Calu3 (cell line): ENCODE measurements around the gene CDK5RAP2. TPM values are rescaled to one million over a fixed set of nuclear protein-coding genes. Genes with fewer than 3 reads are reported as not detected.

Source experiments
- BruUV-seq: library from RNA; stranded (reverse); fragments of 400-500 nt; replicated peaks from 2 replicates; lab custom pipeline; 2021; lab: Mats Ljungman, UMichigan
- CTCF ChIA-PET: fragments of 300-600 bp; sonication (Branson Sonifier 250); formaldehyde crosslinking; loops from one replicate; lab custom pipeline; 2022; ENCODE audit warnings: antibody characterized with exemption; lab: Charles Lee
- DNase-seq: peaks from one replicate; pipeline ENCODE4 v3.0.0; 2022
- H3K27ac Mint-ChIP-seq: one replicate; pipeline ENCODE4 v1.8.0; 2022; ENCODE audit warnings: mixed read lengths; ENCODE audit not compliant: unreplicated experiment
- H3K27me3 Mint-ChIP-seq: one replicate; pipeline ENCODE4 v1.8.0; 2022; ENCODE audit warnings: mixed read lengths; ENCODE audit not compliant: unreplicated experiment
- H3K36me3 Mint-ChIP-seq: one replicate; pipeline ENCODE4 v1.8.0; 2022; ENCODE audit warnings: mild to moderate bottlenecking, moderate library complexity, mixed read lengths; ENCODE audit not compliant: insufficient read depth, unreplicated experiment
- H3K4me1 Mint-ChIP-seq: one replicate; pipeline ENCODE4 v1.8.0; 2022; ENCODE audit warnings: mild to moderate bottlenecking, low read depth, mixed read lengths; ENCODE audit not compliant: unreplicated experiment
- H3K4me3 Mint-ChIP-seq: one replicate; pipeline ENCODE4 v1.8.0; 2022; ENCODE audit warnings: mild to moderate bottlenecking, low read depth, moderate library complexity, mixed read lengths; ENCODE audit not compliant: unreplicated experiment
- H3K9me3 Mint-ChIP-seq: one replicate; pipeline ENCODE4 v1.8.0; 2022; ENCODE audit warnings: low read depth, mixed read lengths; ENCODE audit not compliant: unreplicated experiment
- CTCF ChIP-seq: fragments of 200-600 bp; IDR thresholded peaks from one replicate; pipeline ENCODE4 v1.8.0; 2022; ENCODE audit warnings: antibody characterized with exemption; ENCODE audit not compliant: unreplicated experiment
- intact Hi-C: fragments of 100-400 bp; cut with micrococcal nuclease; formaldehyde crosslinking; loops from one replicate; pipeline ENCODE4 v1.10.0; 2022; ENCODE audit not compliant: unreplicated experiment
- total RNA-seq: library from RNA; stranded (reverse); gene quantifications from 2 replicates; pipeline ENCODE4 v1.2.3, GENCODE V29; 2022

CDK5RAP2 gene
- total RNA-seq, 1 experiment from 2014 or later: 40.7 TPM

GRCh38 chr9:120446671-120447070 is 133.3 kb downstream of the CDK5RAP2 start:
- H3K9me3 Mint-ChIP-seq: no peaks in the 10 kb centered on the region
- no peak overlapping the region for H3K4me3 Mint-ChIP-seq
- no peak overlapping the region for H3K27ac Mint-ChIP-seq
- peaks cover 9% of the 10 kb centered on the region for H3K4me1 Mint-ChIP-seq
- no TSS peak for BruUV-seq
- intact Hi-C loops: no loop called here
- no peak for DNase-seq
- no peaks in the 10 kb centered on the region for H3K36me3 Mint-ChIP-seq
- no peak for TF ChIP-seq CTCF
- CTCF ChIA-PET: no interaction called here
- no peaks in the 10 kb centered on the region for H3K27me3 Mint-ChIP-seq

GRCh38 chr9:120443976-120444375 is 136.0 kb downstream of the CDK5RAP2 start:
- peaks cover 9% of the 10 kb centered on the region for H3K4me1 Mint-ChIP-seq
- no peak overlapping the region for H3K27ac Mint-ChIP-seq
- no peaks in the 10 kb centered on the region for H3K27me3 Mint-ChIP-seq
- H3K9me3 Mint-ChIP-seq: no peaks in the 10 kb centered on the region
- no peak overlapping the region for H3K4me3 Mint-ChIP-seq
- no TSS peak for BruUV-seq
- TF ChIP-seq CTCF: no peak
- DNase-seq: no peak
- no peaks in the 10 kb centered on the region for H3K36me3 Mint-ChIP-seq
- CTCF ChIA-PET: no interaction called here
- intact Hi-C loops: no loop called here

GRCh38 chr9:120443489-120443888 is 136.5 kb downstream of the CDK5RAP2 start:
- intact Hi-C loops: no loop called here
- BruUV-seq: no TSS peak
- no peaks in the 10 kb centered on the region for H3K9me3 Mint-ChIP-seq
- H3K4me1 Mint-ChIP-seq: peaks cover 9% of the 10 kb centered on the region
- CTCF ChIA-PET: no interaction called here
- no peak for DNase-seq
- H3K36me3 Mint-ChIP-seq: no peaks in the 10 kb centered on the region
- TF ChIP-seq CTCF: no peak
- no peaks in the 10 kb centered on the region for H3K27me3 Mint-ChIP-seq
- no peak overlapping the region for H3K27ac Mint-ChIP-seq
- H3K4me3 Mint-ChIP-seq: no peak overlapping the region

- Mint-ChIP-seq H3K36me3 (no peaks in the 10 kb centered on the region), H3K4me1 (peaks cover 9% of the 10 kb centered on the region), H3K4me3 (no peak overlapping the region), H3K9me3 (no peaks in the 10 kb centered on the region), H3K27ac (no peak overlapping the region), H3K27me3 (no peaks in the 10 kb centered on the region)
- DNase-seq: no peak
- CTCF ChIA-PET: no interaction called here
- TF ChIP-seq CTCF: no peak
- intact Hi-C loops: no loop called here
- no TSS peak for BruUV-seq
Measured at GRCh38 chr9:120442308-120442995, 137.5 kb downstream of the CDK5RAP2 start.
